Prostate gland (tissue), 2 donors: ENCODE results near the gene SHBG.

Source experiments
- CTCF ChIP-seq, 4 experiments: fragments of 200-600 bp in 2 of 4; fragments of 450-650 bp in 2 of 4; sonication (generic) in 2 of 4; IDR thresholded peaks; 1 replicate in 3 of 4; 2 replicates in 1 of 4; pipeline ENCODE4 v1.5.1; 2016 to 2019; ENCODE audit warnings: antibody characterized with exemption in 4 of 4, mild to moderate bottlenecking in 2 of 4, moderate library complexity in 2 of 4
- POLR2A ChIP-seq: fragments of 450-650 bp; IDR thresholded peaks from one replicate; pipeline ENCODE4 v1.6.1; 2016; ENCODE audit warnings: antibody characterized with exemption, mild to moderate bottlenecking

- TF ChIP-seq CTCF (IDR thresholded peaks at IDR 0.05) (no peak), POLR2A (no peak)
Measured at GRCh38 chr17:7667656-7668406, 37.9 kb downstream of the SHBG start.
